SK-N-SH (cell line): Measurements from ENCODE around the gene BOD1. TPM values are rescaled to one million over a fixed set of nuclear protein-coding genes. Genes with fewer than 3 reads are reported as not detected.

Source experiments
- CTCF ChIA-PET: fragments of 300-600, 350-600 bp; formaldehyde crosslinking; extraction: SDS; loops from one replicate; lab custom pipeline; 2021; lab: Yijun Ruan, JAX
- POLR2A ChIA-PET: fragments of 350-600 bp; sonication (Branson Sonifier 250); formaldehyde crosslinking; extraction: SDS; loops from one replicate; lab custom pipeline; 2020; ENCODE audit warnings: antibody characterized with exemption, inconsistent platforms; lab: Yijun Ruan, JAX
- DNase-seq: peaks from one replicate; pipeline ENCODE4 v3.0.0; 2012
- H2AFZ ChIP-seq: fragments of 200-600 bp; sonication (generic); 2 replicates; pipeline ENCODE4 v1.8.1; 2016; ENCODE audit warnings: antibody characterized with exemption, mild to moderate bottlenecking, low read depth
- H3F3A ChIP-seq: fragments of 200-600 bp; sonication (generic); replicated peaks from 2 replicates; pipeline ENCODE3; 2016; ENCODE audit warnings: antibody characterized with exemption, mild to moderate bottlenecking; ENCODE audit not compliant: insufficient read depth
- H3K27ac ChIP-seq, 2 experiments: fragments of 200-500 bp in 1 of 2; fragments of 200-600 bp in 1 of 2; sonication (Bioruptor generic) in 1 of 2; sonication (generic), shearing (Covaris generic) in 1 of 2; 2 replicates each; pipeline versions ENCODE4 v1.5.1 to v1.6.1; 2014 to 2016; ENCODE audit warnings: low read depth in 2 of 2, inconsistent platforms in 1 of 2, low read length in 1 of 2, mild to moderate bottlenecking in 1 of 2, mixed read lengths in 1 of 2
- H3K27me3 ChIP-seq: fragments of 200-600 bp; sonication (generic), shearing (Covaris generic); 2 replicates; pipeline ENCODE4 v1.6.1; 2016; ENCODE audit warnings: mixed run types; ENCODE audit not compliant: insufficient read depth
- H3K36me3 ChIP-seq, 2 experiments: fragments of 200-500 bp in 1 of 2; fragments of 200-600 bp in 1 of 2; sonication (Bioruptor generic) in 1 of 2; sonication (generic) in 1 of 2; replicated peaks in 1 of 2; 2 replicates each; pipeline versions ENCODE3 to v1.5.1; 2014 to 2016; ENCODE audit warnings: low read length in 1 of 2, mild to moderate bottlenecking in 1 of 2; ENCODE audit not compliant: insufficient read depth in 2 of 2, control insufficient read depth in 1 of 2
- H3K4me1 ChIP-seq, 2 experiments: fragments of 200-500 bp in 1 of 2; fragments of 200-600 bp in 1 of 2; sonication (Bioruptor generic) in 1 of 2; sonication (generic), shearing (Covaris generic) in 1 of 2; 2 replicates each; pipeline versions ENCODE4 v1.5.1 to v1.6.1; 2014 to 2016; ENCODE audit warnings: low read depth in 1 of 2, low read length in 1 of 2, mixed run types in 1 of 2; ENCODE audit not compliant: insufficient read depth in 2 of 2, control insufficient read depth in 1 of 2
- H3K4me2 ChIP-seq: fragments of 200-600 bp; sonication (generic), shearing (Covaris generic); 2 replicates; pipeline ENCODE4 v1.6.1; 2017; ENCODE audit warnings: mixed run types
- H3K4me3 ChIP-seq, 2 experiments: fragments of 200-500 bp in 1 of 2; fragments of 200-600 bp in 1 of 2; sonication (Bioruptor generic) in 1 of 2; sonication (generic), shearing (Covaris generic) in 1 of 2; 2 replicates each; pipeline versions ENCODE4 v1.5.1 to v1.8.1; 2014 to 2016; ENCODE audit warnings: low read depth in 2 of 2, inconsistent platforms in 1 of 2, low read length in 1 of 2, mild to moderate bottlenecking in 1 of 2, mixed read lengths in 1 of 2, moderate library complexity in 1 of 2
- H3K79me2 ChIP-seq: fragments of 200-600 bp; sonication (generic); 2 replicates; pipeline ENCODE4 v1.8.1; 2017; ENCODE audit warnings: mild to moderate bottlenecking; ENCODE audit not compliant: insufficient read depth
- H3K9ac ChIP-seq: fragments of 200-600 bp; sonication (generic); 2 replicates; pipeline ENCODE4 v1.6.1; 2017; ENCODE audit warnings: mixed run types
- H3K9me2 ChIP-seq: fragments of 200-600 bp; sonication (generic); 2 replicates; pipeline ENCODE4 v1.6.1; 2017; ENCODE audit warnings: mixed run types
- H3K9me3 ChIP-seq: fragments of 200-600 bp; sonication (generic); 2 replicates; pipeline ENCODE4 v1.6.1; 2017; ENCODE audit warnings: mixed run types, mild to moderate bottlenecking, moderate library complexity
- H4K20me1 ChIP-seq: fragments of 200-600 bp; sonication (generic); 2 replicates; pipeline ENCODE4 v1.6.1; 2017; ENCODE audit warnings: mild to moderate bottlenecking, mixed run types; ENCODE audit not compliant: insufficient read depth
- CHD2 ChIP-seq: fragments of 150-350 bp; IDR thresholded peaks from 2 replicates; pipeline ENCODE4 v1.6.1; 2018; ENCODE audit warnings: low read length; ENCODE audit not compliant: partially characterized antibody
- EP300 ChIP-seq, 2 experiments: IDR thresholded peaks; 2 replicates each; pipeline versions ENCODE4 v1.4.0 to v1.6.1; 2012; ENCODE audit warnings: borderline replicate concordance in 1 of 2, low read depth in 1 of 2, low read length in 1 of 2
- FOSL2 ChIP-seq: IDR thresholded peaks from 2 replicates; pipeline ENCODE4 v1.4.0; 2012; ENCODE audit warnings: low read depth, mild to moderate bottlenecking, moderate library complexity, borderline replicate concordance
- FOXM1 ChIP-seq: IDR thresholded peaks from 2 replicates; pipeline ENCODE4 v1.4.0; 2012; ENCODE audit warnings: low read depth, mild to moderate bottlenecking
- GABPA ChIP-seq: IDR thresholded peaks from 2 replicates; pipeline ENCODE4 v1.4.0; 2012; ENCODE audit warnings: low read depth, mild to moderate bottlenecking
- JUND ChIP-seq: IDR thresholded peaks from 2 replicates; pipeline ENCODE4 v1.4.0; 2012
- MEF2A ChIP-seq: IDR thresholded peaks from 2 replicates; pipeline ENCODE4 v1.4.0; 2012; ENCODE audit warnings: low read depth, borderline replicate concordance
- NFIC ChIP-seq: IDR thresholded peaks from 2 replicates; pipeline ENCODE4 v1.4.0; 2012; ENCODE audit warnings: borderline replicate concordance
- NRF1 ChIP-seq: IDR thresholded peaks from 2 replicates; pipeline ENCODE4 v1.6.1; 2012; ENCODE audit warnings: low read depth, mild to moderate bottlenecking, low read length
- POLR2AphosphoS5 ChIP-seq: IDR thresholded peaks from 2 replicates; pipeline ENCODE4 v1.6.1; 2012; ENCODE audit warnings: low read depth, low read length
- RAD21 ChIP-seq: IDR thresholded peaks from 2 replicates; pipeline ENCODE4 v1.6.1; 2012; ENCODE audit warnings: mild to moderate bottlenecking, low read length
- RXRA ChIP-seq: IDR thresholded peaks from 2 replicates; pipeline ENCODE4 v1.4.0; 2012; ENCODE audit warnings: low read depth, mild to moderate bottlenecking, borderline replicate concordance
- SIN3A ChIP-seq: IDR thresholded peaks from 2 replicates; pipeline ENCODE4 v1.6.1; 2012; ENCODE audit warnings: low read depth, mild to moderate bottlenecking, low read length, moderate library complexity, borderline replicate concordance
- SMC3 ChIP-seq: IDR thresholded peaks from 2 replicates; pipeline ENCODE4 v1.6.1; 2012; ENCODE audit warnings: low read depth, low read length, improper control_type of control experiment
- TAF1 ChIP-seq: IDR thresholded peaks from 2 replicates; pipeline ENCODE4 v1.6.1; 2012; ENCODE audit warnings: low read depth, mild to moderate bottlenecking, low read length, moderate library complexity, borderline replicate concordance
- TCF12 ChIP-seq: IDR thresholded peaks from 2 replicates; pipeline ENCODE4 v1.4.0; 2012
- WGBS: methylation state at CpG from one replicate; pipeline ENCODE4 v1.1.6; 2017; ENCODE audit warnings: low lambda C conversion rate; 5-methylcytosine and 5-hydroxymethylcytosine counted together
- polyA plus RNA-seq, 3 experiments: library from polyadenylated mRNA; depleted of rRNA; stranded (reverse); fragments of >200 nt; gene quantifications; 2 replicates each; pipeline ENCODE4 v1.2.3, GENCODE V29; 2012
- TF ChIP-seq, protein P1 (sequence below): IDR thresholded peaks from 2 replicates; pipeline ENCODE4 v1.4.0; 2012; ENCODE audit warnings: low read depth, borderline replicate concordance
- TF ChIP-seq, protein P2 (sequence below): fragments of 150-350 bp; IDR thresholded peaks from 2 replicates; pipeline ENCODE4 v1.6.1; 2016; ENCODE audit warnings: mild to moderate bottlenecking, low read depth, low read length
- TF ChIP-seq, protein P3 (sequence below): IDR thresholded peaks from 2 replicates; pipeline ENCODE4 v1.4.0; 2012; ENCODE audit warnings: low read depth, borderline replicate concordance
- TF ChIP-seq, protein P4 (sequence below): IDR thresholded peaks from 2 replicates; pipeline ENCODE4 v1.4.0; 2012; ENCODE audit warnings: low read depth
- TF ChIP-seq, protein P5 (sequence below): fragments of 150-350 bp; IDR thresholded peaks from 2 replicates; pipeline ENCODE4 v1.6.1; 2017; ENCODE audit warnings: antibody characterized with exemption, low read length, low read depth, borderline replicate concordance

The BOD1 gene
- polyA plus RNA-seq, 1 of the 3 experiments (the other 2 are of a cell fraction): 45.3 TPM

DNA sequence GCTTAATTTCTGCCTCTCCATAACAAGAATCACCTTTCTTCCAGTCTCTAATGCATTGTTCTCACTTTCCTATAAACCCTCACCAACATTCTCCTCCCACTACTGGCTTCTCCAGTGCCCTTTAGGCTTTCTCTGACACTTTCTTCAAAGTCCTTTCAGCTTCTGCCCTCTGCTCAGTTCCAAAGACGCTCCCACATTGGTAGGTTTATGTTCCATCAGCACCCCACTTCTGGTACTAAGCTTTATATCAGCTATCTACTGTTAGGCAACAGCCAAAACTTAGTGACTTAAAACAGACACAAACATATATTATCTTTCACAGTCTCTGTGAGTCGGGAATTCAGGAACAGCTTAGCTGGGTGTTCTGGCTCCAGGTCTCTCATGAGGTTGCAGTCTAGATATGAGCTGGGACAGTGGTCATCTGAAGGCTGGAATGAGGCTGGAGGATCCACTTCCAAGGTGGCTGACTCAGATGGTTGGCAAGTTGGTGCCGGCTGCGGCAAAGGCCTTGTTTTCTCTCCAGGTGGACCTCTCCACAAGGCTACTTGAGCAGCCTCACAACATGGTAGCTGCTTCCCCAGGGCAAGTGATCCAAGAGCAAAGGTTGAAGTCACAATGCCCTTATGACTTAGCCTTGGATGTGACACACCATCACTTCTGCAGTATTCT, 37.4 kb downstream of the BOD1 start (continued):
- TF ChIP-seq, protein P1, sequence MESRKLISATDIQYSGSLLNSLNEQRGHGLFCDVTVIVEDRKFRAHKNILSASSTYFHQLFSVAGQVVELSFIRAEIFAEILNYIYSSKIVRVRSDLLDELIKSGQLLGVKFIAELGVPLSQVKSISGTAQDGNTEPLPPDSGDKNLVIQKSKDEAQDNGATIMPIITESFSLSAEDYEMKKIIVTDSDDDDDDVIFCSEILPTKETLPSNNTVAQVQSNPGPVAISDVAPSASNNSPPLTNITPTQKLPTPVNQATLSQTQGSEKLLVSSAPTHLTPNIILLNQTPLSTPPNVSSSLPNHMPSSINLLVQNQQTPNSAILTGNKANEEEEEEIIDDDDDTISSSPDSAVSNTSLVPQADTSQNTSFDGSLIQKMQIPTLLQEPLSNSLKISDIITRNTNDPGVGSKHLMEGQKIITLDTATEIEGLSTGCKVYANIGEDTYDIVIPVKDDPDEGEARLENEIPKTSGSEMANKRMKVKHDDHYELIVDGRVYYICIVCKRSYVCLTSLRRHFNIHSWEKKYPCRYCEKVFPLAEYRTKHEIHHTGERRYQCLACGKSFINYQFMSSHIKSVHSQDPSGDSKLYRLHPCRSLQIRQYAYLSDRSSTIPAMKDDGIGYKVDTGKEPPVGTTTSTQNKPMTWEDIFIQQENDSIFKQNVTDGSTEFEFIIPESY: no peak
- TF ChIP-seq CHD2: no peak
- TF ChIP-seq, protein P2, sequence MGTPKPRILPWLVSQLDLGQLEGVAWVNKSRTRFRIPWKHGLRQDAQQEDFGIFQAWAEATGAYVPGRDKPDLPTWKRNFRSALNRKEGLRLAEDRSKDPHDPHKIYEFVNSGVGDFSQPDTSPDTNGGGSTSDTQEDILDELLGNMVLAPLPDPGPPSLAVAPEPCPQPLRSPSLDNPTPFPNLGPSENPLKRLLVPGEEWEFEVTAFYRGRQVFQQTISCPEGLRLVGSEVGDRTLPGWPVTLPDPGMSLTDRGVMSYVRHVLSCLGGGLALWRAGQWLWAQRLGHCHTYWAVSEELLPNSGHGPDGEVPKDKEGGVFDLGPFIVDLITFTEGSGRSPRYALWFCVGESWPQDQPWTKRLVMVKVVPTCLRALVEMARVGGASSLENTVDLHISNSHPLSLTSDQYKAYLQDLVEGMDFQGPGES: no peak

DNA sequence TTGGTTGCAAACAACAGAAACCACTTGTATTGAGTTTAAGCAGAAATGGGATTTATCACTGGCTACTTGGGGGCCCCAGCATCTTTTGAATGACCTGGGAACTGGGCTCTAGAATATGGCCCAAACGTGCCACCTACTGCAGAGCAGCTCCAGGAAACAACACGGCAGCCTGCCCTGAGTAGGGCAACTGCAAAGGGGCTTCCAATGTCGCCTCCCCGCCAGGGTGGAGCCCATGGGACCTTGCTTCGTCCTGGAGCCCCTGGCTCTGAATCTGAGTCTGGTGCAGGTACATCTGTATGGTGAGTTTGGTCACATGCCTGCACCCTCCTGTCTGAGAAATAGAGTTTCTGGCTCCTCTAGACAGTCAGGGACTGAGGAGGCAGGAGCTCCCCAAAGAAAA, 38.6 kb downstream of the BOD1 start:
- H3F3A ChIP-seq: no peaks in the 10 kb centered on the region
- H2AFZ ChIP-seq: no peak overlapping the region
- 26% methylated on average over 3 of the region's 5 CpGs for WGBS
- no peak overlapping the region for H3K4me3 ChIP-seq
- POLR2A ChIA-PET: no interaction called here
- H3K9me3 ChIP-seq: no peaks in the 10 kb centered on the region
- H3K36me3 ChIP-seq: no peaks in the 10 kb centered on the region
- H4K20me1 ChIP-seq: no peaks in the 10 kb centered on the region
- no peak for DNase-seq
- CTCF ChIA-PET: interaction anchor here (1.6 to 2.4 kb wide), 2 partner anchors 21 to 284 kb away, joined by 4 to 7 read pairs; no protein-coding TSS in a partner anchor
- no peak overlapping the region for H3K27ac ChIP-seq
- H3K9ac ChIP-seq: no peak overlapping the region
- no peaks in the 10 kb centered on the region for H3K79me2 ChIP-seq
- no peaks in the 10 kb centered on the region for H3K9me2 ChIP-seq
- peaks cover 0 to 2% of the 10 kb centered on the region in 2 experiments; a peak in 1 of 4 replicates for H3K4me1 ChIP-seq
- H3K27me3 ChIP-seq: no peaks in the 10 kb centered on the region
- H3K4me2 ChIP-seq: no peak overlapping the region
- no peak for TF ChIP-seq NFIC
- TF ChIP-seq RAD21: no peak
- no peak for TF ChIP-seq EP300 (IDR thresholded peaks at IDR 0.05; ENCODE audit: borderline replicate concordance in 1 of 2, low read depth in 1 of 2, low read length in 1 of 2)
- TF ChIP-seq TAF1: no peak
- TF ChIP-seq, protein P3, sequence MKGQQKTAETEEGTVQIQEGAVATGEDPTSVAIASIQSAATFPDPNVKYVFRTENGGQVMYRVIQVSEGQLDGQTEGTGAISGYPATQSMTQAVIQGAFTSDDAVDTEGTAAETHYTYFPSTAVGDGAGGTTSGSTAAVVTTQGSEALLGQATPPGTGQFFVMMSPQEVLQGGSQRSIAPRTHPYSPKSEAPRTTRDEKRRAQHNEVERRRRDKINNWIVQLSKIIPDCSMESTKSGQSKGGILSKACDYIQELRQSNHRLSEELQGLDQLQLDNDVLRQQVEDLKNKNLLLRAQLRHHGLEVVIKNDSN: no peak
- TF ChIP-seq JUND: no peak
- TF ChIP-seq, protein P4, sequence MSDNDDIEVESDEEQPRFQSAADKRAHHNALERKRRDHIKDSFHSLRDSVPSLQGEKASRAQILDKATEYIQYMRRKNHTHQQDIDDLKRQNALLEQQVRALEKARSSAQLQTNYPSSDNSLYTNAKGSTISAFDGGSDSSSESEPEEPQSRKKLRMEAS: no peak
- TF ChIP-seq MEF2A: no peak
- TF ChIP-seq FOXM1: no peak
- TF ChIP-seq NRF1: no peak
- no peak for TF ChIP-seq FOSL2
- no peak for TF ChIP-seq RXRA
- TF ChIP-seq POLR2AphosphoS5: no peak
- TF ChIP-seq TCF12: no peak
- TF ChIP-seq, protein P5, sequence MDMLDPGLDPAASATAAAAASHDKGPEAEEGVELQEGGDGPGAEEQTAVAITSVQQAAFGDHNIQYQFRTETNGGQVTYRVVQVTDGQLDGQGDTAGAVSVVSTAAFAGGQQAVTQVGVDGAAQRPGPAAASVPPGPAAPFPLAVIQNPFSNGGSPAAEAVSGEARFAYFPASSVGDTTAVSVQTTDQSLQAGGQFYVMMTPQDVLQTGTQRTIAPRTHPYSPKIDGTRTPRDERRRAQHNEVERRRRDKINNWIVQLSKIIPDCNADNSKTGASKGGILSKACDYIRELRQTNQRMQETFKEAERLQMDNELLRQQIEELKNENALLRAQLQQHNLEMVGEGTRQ: no peak
- TF ChIP-seq SIN3A: no peak
- no peak for TF ChIP-seq GABPA
- no peak for TF ChIP-seq SMC3
- no peak for TF ChIP-seq CHD2
- TF ChIP-seq, all 33 proteins: peak for 0
